LNCaP clone FGC (cell line): ENCODE results near the gene BTK.
"Not testable (repeated sequence)": the region's sequence is repeated elsewhere in the genome, so short reads cannot be mapped to it uniquely, and the experiment has no call there.

Experiments used
- DNase-seq: peaks from one replicate; pipeline ENCODE4 v3.0.0-alpha.2; 2011; ENCODE audit warnings: low read depth
- H3K4me3 ChIP-seq: 2 replicates; pipeline ENCODE4 v1.5.1; 2011; ENCODE audit warnings: mild to moderate bottlenecking, low read depth, low read length, control low read depth
- CTCF ChIP-seq: IDR thresholded peaks from 2 replicates; pipeline ENCODE4 v1.5.1; 2012; ENCODE audit warnings: mild to moderate bottlenecking; ENCODE audit not compliant: control insufficient read depth, insufficient read depth; ENCODE audit errors: extremely low read depth

Gene BTK

DNA sequence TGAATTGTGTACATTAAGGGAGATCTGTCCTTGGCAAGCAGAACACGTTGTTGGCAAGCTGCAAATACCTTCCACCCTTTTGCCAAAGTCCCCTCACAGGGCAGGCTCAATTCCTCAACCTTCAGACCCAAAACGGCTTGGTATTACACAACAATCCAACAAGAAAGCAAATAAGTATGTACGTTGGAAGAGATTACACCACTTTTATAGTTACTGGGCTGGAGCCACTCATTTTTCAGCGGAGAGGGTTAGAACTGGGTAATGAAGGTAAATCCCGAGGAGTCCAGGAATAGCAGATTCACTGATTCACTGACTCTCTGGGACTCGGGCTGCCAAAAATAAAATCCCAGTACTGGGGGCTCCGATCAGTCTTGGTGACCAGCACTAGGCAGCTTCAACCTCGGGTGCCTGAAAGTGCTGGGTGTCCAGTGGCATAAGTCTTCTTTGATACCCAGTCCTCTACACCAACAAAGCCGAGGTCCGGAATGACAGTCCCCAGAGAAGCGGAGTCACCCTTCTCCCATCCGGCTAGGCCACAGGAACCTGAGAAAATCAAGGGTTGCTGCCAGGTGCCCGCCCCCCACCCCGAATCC lies 38.0 kb downstream of the BTK start:
- peak overlapping the region; percentile 82 for H3K4me3 ChIP-seq
- DNase-seq, result no peak
- TF ChIP-seq CTCF, result no peak

- no peak overlapping the region for H3K4me3 ChIP-seq
- no peak for DNase-seq
- TF ChIP-seq CTCF, result no peak
These were observed 48.2 kb downstream of the BTK start for GRCh38 chrX:101337776-101338271.

- DNase-seq, result not testable (repeated sequence)
These were observed 51.7 kb downstream of the BTK start for GRCh38 chrX:101334310-101334709.

DNA sequence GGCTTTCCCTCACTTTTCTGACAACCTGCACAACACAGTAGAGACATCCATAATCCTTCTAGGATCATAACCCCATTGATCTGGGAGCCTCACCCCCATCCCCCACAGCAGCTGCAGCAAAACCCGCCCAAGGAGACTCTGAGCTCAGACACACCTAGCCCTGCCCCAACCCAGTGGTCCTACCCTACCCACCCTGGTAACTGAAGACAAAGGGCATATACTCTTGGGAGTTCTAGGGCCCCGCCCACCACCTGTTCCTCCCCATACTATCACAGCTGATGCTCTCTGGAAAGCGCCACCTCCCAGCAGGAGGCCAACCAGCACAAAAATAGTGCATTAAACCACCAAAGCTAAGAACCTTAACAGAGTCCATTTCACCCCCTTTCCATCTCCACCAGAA lies 59.4 kb downstream of the BTK start:
- H3K4me3 ChIP-seq, DNase-seq: not testable (repeated sequence)

More at GRCh38 chrX:101334310-101334709, 51.7 kb downstream of the BTK start:
- H3K4me3 ChIP-seq, result not testable (repeated sequence)

DNA sequence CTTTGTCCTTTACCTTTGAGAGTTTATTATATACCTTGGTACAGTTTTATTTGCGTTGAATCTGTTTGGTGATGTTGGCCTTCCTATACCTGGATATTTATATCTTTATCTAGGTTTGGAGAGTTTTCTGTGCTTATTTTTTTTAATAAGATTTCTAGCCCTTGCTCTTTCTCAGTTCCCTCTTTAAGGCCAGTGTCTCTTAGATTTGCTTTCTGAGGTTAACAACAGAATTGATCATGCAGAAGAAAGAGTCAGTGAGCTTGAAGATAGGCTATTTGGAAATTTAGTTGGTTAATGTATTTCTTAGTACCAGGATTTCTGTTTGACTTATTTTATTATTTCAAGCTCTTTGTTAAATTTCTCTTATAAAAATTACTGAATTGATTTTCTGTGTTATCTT lies 82.2 kb downstream of the BTK start:
- H3K4me3 ChIP-seq, result no peak overlapping the region
- DNase-seq, result no peak
- TF ChIP-seq CTCF, result no peak
